GM15510 (cell line): Measurements from ENCODE around the gene PDE1A.

Experiments
- POLR2A ChIP-seq: IDR thresholded peaks from 3 replicates; pipeline ENCODE4 v1.6.1; 2011; ENCODE audit warnings: borderline replicate concordance; ENCODE audit not compliant: insufficient read length; ENCODE audit errors: extremely low read depth

Gene PDE1A

DNA sequence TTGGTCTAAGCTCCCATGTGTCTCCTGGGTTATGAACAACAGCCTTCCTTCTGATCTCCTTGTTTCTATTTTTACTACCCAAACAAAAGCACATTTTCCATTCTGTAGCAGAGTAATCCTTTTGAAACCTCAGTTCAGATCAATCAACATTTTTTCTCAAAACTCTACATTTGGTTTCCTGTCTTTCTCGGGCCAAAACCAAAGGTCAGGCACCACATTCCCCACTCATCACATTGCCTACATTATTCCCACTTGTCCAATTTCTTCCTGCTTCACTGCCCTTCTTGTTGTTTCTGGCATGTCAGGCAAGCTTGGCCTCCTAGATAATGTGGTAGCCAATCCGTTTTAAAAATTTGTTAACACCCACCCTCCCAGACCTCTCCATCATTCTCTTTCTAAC, 244.4 kb downstream of the PDE1A start:
- TF ChIP-seq POLR2A = no peak

DNA sequence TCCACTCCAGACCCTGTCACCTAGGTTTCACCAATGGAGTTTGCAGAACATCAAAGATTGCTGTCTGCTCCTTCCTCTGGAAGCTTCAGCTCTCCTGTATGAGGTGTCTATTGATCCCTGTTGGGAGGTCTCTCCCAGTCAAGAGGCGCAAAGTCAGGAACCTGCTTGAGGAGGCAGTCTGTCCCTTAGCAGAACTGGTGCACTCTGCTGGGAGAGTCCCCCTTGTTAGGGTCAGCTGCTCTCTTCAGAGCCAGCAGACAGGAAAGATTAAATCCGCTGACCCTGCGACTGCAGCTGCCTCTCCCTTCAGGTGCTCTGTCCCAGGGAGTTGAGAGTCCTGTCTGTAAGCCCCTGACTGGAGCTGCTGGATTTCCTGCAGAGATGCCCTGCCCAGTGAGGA, 245.5 kb downstream of the PDE1A start:
- no peak for TF ChIP-seq POLR2A

DNA sequence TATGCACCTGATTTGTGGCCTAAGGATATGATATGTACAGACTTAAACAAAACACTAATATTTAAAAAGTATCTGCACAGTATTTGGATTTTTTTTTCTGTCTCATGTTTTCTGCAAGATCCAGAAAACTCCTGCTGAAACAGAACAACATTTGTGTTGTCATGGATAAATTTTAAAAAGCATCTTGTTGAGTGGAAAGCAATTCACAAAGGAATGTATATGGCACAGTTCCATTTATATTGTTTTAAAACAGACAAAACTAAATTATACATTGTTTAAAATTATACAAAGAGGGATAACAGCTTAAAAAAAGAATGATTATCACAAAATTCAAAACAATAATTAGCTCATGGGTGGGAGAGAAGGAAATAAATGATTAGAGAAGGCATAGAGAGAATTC, 247.7 kb downstream of the PDE1A start:
- TF ChIP-seq POLR2A = no peak

DNA sequence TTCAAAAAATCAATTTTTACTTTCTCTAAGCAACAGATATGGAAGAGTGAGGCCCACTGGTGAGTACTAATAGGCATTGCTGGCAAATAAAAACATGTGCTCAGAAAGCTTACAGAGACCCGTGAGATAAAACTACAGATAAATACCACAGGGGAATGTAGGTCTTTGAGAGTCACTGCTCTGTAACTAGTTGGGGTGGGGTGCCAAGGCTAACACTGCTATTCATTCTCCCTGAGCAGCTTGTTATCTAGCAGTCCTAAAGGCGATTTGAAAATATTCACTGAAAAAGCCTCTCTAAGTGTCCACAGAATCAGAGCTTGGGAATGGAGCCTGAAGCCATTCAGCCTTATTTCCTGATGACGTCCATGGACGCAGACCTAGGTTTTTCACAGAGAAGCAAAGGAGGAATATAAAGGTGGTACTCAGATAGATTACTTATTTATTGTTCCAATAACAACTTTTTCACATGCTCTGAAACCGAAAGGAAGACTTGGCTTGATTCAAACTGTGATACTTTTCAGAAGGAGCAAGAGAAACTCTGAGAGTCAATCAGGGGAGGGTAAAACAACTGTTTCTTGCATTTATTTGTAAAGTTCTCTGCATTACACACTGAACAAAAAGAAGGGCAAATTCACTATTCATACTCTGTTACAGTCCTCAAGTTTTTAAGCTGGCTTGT, 252.8 kb downstream of the PDE1A start:
- TF ChIP-seq POLR2A = no peak

DNA sequence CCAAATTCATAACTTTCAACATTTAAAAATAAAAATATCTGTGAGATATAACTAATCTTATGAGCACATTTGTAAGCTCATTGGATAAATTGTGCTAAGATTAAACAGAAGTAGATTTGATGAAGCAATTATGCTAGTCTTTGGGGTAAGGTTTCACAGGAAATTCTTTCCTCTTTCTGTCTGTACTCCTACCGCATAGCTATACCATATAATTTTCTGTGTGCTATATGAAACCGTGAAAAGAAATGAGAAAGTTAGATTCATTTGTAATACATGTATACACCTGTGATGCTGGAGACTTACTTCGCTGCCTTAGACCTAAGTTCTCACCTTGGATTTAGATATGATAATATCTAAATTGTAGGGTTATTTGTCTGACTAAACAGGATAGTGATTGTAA, 256.5 kb downstream of the PDE1A start:
- no peak for TF ChIP-seq POLR2A

DNA sequence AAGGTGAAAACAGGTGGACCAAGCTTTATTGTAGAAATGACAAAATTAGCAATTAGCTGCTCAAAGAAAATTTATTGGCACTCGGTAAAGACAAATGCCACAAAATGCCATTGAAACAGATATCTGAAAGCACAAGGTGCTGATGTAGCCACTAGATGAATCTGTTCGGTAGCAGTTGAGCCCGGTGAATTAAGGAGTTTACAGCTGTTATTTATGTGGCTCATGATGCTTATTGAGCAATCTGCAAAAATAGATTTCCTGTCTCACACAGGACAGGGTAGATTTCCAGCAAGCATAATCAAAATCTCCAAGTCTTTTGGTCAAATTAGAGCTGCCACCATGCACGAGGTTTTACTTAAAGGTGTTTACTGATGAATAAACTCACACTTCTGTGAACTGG, 259.0 kb downstream of the PDE1A start:
- no peak for TF ChIP-seq POLR2A

DNA sequence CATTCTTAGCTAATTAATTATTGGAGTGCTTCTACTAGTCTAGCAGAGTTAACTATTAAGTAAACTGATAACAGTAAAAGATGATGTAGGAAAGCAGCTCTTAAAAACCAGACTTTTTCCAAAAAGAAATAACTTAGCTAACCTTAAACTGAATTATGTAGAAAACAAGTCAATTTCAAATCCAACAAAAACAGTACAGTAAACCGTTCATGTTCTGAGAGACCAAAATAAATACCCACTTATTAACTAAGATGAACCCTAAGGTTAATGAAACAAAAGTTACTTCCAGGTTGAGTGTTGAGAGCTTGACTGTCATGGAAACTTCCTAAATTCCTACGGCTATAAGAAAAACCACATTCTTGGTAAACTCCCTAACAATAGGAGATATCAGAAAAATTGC, 260.0 kb downstream of the PDE1A start:
- TF ChIP-seq POLR2A = no peak

DNA sequence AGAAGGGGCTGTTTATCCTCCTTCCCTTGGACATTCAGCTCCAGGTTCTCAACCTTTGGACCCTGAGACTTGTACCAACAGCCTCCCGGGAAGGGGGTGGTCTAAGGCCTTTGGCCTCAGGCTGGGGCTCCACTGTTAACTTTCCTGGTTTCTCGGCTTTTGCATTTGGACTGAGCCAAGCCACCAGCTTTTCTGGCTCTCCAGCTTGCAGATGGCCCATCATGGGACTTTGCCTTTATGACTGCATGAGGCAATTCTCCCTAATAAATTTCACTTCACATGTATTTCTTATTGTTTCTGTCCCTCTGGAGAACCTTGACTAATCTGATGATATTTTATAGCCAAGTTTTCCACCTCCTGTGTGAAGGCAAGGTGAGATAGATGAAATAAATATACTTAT, 260.4 kb downstream of the PDE1A start:
- TF ChIP-seq POLR2A = no peak

DNA sequence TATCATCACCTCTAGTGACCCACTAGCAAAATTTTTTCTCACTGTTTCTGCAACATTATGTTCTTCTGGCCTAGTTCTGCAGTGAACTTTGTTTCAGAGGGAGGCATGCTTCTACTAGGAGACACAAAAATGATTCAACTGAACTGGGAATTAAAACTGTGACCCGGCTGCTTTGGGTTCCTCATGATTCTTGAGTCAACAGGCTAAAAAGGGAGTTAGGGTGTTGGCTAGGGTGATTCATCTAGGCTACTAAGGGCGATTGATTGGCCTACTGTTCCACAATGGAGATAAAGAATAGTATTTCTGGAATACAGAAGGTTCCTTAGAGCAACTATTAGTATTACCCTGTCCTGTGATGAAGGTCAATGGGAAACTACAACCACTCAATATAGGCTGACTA, 261.6 kb downstream of the PDE1A start:
- no peak for TF ChIP-seq POLR2A

DNA sequence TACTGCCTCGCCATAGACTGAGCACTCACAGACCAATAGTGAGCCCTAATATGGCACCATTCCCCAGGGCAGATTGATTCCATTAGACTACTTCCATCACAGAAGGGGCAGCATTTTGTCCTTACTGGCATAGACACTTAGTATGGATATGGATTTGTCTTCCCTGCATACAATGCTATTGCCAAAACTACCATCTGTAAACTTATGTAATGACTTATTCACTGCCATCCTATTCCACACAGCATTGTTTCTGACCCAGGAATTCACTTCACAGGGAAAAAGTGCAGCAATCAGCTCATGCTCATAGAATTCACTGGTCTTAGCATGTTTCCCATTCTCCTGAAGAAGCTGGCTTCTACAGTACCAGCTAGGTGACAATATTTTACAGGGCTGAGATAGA, 262.1 kb downstream of the PDE1A start:
- no peak for TF ChIP-seq POLR2A

DNA sequence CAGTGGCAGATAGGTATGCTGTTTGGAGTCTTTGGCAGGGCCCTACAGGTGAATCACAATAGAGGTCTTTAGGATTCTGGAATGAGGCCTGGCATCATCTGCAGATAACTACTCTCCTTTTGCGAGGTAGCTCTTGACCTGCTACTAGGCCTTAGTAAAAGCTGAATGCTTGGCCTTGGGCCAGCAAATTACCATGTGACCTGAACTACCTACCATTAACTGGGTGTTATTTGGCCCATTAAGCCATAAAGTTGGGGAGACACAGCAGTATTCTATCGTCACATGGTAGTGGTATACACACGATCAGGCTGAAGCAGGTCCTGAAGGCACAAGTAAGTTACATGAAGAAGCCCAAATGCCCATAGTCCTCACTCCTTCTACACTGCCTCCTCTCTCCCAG, 263.0 kb downstream of the PDE1A start:
- TF ChIP-seq POLR2A = no peak

DNA sequence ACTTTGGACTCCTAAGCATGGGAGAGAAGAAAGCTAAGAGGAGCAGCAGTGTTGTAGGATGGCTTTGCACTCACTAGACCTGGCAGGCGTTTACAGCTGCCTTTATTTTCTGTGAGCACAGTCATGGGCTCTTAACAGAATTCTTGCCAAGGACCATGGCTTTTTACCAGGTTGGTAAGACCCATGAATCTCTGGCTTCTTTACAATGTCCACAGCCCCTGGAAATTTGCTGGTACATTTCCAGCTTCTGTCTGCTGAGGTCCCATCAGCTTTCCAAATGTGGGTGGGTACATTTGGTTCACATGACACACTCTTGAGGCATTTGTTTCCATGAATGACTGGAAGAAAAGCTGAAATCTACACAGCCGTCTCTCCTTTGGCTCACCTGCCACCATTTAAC, 278.5 kb downstream of the PDE1A start:
- no peak for TF ChIP-seq POLR2A

DNA sequence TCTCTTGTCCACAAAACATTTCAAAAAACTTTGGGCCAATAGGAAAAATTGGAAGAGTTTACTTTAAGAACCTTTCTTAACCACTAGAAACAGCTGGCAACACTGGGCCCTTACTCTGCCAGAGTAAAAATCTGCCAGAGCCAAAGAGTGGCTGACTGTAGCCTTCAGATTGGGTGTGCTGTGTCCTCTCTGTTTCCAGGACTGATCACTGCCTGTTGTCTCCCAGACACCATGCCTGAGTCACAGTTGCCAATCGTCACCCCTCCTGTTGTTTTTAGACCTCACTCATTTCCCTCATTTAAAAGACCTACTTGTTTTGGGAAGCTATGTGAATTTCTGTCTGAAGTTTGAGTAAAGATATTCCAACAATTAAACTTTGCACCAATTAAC, 282.1 kb downstream of the PDE1A start:
- TF ChIP-seq POLR2A = no peak

DNA sequence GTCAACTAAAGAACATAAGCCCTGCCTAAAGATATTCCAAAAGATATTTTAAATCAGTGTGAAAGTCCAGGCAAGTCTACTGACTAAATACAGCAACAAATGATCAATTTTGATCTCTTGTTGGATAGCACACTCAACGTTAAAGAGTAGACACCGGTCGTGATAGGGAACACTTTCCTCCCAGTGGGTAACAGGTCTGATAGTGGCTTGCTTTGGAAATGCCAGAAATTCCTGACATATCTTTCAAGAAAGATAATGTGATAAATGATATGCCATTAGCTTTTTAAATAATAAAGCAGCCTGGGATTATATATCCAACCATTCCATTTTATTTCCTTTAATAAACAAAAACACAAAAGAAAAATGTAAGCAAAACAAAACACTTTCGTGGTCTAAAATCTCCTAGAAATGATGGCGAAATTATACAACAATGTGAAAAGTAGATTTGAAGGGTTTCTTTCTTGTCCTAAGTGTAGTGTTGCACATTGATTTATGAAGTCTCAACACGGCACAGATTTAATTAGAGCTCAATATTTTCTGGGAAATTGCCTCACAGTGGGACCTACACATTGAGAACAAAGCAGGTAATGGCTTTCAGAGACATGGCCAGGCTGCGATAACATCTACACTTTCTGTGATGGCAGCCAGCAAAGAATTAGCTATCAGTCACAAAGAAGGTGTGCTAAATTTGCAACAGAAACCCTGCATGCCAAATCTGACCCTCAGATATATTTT, 282.6 kb downstream of the PDE1A start:
- no peak for TF ChIP-seq POLR2A

DNA sequence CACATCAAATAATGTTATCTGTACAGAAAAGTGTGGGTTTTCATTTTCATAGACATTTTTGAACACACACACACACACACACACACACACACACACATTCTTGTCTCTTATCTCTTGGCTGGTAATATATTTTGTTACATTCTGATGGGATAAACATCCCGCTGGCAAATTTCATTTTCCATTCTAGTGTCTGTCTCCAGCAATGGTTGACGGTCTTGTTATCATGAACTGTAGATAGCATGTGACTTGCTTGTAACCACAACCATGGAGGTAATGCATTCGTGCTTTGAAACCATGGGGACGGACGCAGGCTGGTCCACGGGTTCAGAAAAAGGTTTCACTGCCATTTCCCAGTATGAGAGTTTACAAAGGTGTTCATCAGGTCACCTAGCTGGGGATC, 284.8 kb downstream of the PDE1A start:
- no peak for TF ChIP-seq POLR2A

DNA sequence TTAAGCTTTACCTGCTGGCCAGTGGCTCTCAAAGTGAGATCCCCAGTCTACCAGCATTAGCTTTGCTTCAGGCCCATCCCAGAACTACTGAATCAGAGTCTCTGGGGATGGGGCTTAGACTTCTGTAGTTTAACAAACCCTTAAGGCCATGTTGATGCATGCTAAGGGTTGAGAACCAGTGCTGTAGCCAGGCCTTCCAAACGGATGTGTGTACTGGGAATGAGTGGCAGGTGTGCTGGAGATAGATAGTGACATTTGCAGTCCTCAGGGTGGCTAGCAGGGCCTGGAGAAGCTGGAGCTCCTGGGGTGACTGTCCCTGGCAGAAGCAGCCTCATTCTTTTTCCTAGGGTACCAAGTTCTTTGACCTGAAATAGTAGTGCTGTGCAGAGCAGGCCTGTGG, 292.6 kb downstream of the PDE1A start:
- TF ChIP-seq POLR2A = no peak
